NCI-H1436 treated with DMSO at 0.1 percent for 48 hours (cell line): ENCODE measurements around the gene CREB3L2.

Experiments used
- DNase-seq: peaks from one replicate; lab custom pipeline; 2025; lab: John Stamatoyannopoulos, UW

The CREB3L2 gene

DNA sequence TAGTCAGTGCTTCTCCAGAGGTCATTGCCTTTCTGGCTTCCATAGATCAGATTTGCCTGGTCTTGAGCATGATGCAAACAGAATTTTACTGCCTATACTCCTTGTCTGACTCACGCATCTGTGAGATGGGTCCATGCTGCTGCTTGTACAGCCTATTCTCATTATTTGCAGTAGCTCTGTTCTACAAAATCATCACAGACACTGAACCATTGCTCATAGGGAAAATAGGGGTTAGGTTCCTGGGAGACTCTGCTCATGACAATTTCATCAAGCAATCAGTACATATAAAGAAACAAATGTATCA, 7.4 kb upstream of the CREB3L2 start:
- no peak for DNase-seq

DNA sequence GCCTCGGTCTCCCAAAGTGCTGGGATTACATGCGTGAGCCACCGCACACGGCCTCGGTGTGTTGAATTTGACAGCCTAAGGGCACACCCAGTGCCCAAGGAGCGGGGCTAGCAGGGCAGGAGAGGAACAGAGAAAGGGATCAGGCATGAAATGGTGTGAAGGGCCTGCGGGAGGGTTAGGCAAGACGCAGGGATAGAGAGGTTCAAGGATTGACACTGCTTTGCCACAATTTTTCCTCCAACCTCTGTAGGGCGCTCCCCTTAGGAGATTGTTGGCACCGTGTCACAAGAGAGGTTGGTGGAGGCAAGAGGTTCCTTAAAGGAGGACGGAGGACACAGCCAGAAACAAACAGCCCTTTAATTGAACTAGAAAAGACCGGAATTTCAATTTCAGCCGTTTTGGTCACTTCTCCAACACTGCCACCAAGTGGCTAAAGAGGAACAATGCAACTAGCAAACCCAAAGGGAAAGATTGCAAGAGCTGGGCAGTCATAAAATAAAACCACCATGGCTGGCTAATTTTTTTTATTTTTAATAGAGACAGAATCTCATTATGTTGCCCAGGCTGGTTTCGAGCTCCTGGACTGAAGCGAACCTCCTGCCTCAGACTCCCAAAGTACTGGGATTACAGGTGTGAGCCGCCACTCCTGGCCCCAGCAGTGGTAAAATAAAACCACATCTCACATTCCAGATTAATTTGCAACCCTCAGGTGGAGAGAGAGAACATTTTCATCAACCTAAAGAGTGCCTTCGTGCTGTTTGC, 6.9 kb upstream of the CREB3L2 start:
- peak; percentile 17 for DNase-seq

DNA sequence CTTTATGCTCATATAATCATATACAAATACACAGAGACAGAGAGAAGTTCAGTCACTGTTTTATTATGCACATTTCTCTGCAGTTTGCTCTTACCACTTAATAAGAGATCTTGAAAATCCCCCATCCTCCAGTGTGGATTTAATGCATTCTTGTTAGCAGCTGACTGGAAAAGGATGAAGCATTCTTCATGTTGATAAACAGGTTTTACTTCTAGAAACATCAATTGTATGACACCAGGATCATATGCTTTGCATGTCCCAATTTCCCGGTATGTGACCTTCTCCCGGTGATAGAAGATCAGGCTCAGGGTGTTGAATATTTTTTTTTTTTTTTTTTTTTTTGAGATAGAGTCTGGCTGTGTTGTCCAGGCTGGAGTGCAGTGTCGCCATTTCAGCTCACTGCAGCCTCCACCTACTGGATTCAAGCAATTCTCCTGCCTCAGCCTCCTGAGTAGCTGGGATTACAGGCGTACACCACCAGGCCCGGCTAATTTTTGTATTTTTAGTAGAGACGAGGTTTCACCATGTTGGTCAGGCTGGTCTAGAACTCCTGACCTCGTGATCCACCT, 6.2 kb upstream of the CREB3L2 start:
- no peak for DNase-seq

DNA sequence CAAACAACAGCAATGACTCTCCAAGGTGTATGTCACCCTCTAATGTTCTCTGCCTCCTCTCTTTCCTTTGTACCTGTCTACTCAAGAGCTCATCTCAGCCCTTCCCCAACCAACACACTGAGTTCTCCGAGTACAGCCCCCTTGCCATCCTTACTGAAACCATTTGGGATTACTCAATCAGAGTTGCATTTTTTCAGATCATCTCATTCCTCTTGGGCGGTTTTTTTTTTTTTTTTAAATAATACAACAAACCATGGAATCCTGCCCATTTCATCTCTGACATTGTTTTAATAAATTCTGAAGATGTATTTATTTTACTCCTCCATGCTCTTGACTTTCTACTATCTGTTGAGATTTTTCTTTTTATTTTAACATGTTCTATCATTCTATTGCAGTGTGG, 4.2 kb upstream of the CREB3L2 start:
- DNase-seq = no peak

DNA sequence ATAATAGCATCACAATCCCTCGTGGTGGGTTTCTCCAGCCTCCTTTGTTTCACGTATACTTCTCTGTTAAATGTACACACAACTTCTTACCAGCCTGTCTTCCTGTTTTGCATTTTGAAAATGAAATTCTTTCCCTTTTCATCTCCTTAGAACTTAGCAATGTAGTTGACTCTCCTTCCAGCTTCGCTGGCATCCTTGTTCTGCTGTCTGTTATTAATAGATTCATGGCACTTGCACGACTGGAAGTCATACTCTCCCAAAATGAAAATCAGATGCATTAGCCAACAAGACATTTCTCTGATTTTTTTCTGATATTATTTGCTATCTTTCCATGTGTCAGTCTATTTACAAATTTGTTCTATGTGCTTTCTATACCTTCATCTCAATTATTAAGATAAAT, 3.0 kb upstream of the CREB3L2 start:
- DNase-seq = no peak

DNA sequence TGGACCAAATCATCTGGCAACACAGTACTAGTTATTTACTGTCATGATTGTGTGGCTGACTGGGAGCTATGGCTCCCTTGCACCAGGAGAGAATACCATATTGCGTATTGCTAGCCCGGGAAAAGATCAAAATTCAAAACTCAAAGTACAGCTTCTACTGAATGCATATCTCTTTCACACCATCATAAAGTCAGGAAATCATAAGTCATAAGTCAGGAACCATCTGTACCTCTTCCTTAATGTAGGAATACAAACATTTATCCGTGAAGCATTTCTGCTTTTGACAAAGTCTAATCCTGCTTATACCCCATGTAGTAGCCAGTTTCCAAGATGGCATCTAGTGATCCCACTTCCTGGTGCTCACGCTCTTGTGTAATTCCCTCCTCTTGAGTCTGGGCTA, 2.2 kb upstream of the CREB3L2 start:
- no peak for DNase-seq

DNA sequence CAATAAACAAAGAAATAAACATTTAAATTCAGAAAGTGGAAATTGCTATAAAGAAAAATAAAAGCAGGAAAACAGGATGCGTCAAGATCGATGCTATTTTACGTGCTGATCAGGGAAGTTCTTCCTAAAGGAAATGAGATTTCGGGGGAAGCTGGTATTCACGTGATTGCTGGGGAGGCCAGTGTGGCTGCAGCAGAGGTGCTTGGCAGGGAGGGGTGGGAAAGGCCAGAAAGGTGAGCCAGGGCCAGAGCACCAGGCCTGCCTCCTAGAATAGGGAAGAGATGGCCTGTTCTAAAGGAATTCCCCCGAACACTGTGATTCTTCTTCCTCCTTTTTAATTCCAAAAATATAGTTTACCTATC, 923 bp upstream of the CREB3L2 start:
- no peak for DNase-seq

DNA sequence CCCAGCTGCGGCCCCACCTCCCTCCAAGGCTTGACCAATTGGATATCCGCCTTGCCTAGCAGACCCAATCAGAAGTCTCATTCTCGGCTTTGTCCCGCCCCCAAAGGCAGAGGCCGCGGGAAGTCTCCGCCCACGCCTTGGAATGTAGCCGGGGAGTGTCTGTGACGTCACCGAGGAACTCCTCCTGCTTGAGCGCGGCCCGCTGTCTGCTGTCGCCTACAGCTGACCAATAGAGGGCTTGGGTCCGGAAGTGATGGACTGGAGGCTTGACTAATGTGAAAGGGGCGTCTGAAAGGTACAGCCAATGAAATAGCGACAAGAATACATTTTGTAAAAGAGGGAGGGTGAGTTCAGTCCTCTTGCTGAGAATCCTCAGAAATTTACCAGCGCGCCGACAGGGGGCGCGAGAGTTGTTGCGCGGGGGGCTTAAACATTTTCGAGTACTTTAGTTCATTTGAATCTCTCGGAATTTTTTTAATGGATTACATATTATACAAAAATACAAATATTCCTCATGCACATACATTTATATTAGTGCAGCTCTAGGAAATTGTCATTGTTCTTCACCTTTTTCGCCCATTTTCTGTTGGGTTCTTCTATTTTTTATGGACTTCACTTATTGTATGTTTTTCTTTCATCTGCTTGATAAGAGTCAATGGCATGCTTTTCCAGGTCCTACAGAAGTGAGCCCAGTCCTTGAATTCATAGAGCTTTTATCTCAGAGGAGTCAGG, 376 bp upstream of the CREB3L2 start:
- DNase-seq = peak; percentile 99

DNA sequence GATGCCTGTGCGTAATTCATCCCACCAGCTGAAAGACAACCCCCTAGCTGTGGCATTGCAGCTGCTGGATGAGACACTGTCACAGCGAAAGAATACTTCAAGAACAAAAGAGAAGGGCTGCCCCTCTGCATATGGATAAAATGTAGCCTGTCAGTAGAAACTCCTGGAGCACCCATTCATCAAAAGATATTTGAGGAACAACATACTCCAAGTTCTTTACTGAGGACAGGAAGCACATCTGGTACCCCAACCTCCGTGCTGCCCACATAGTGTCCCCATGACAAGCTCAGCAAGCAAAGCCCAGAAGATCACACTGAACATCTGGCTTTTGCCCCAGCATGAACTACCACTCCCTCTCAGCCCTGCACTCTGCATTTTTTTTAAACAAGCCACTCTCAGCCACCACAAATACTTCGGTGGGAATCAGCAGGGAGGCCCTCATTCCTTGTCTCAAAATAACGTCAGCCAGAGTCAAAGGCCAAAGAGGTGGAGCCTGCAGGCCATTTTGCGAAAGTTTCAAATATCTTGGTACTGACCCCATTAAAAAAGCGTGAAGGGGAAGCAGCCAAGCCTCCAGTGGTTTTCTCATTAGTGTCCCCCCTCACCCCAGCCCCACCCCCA, 1.7 kb downstream of the CREB3L2 start:
- no peak for DNase-seq

DNA sequence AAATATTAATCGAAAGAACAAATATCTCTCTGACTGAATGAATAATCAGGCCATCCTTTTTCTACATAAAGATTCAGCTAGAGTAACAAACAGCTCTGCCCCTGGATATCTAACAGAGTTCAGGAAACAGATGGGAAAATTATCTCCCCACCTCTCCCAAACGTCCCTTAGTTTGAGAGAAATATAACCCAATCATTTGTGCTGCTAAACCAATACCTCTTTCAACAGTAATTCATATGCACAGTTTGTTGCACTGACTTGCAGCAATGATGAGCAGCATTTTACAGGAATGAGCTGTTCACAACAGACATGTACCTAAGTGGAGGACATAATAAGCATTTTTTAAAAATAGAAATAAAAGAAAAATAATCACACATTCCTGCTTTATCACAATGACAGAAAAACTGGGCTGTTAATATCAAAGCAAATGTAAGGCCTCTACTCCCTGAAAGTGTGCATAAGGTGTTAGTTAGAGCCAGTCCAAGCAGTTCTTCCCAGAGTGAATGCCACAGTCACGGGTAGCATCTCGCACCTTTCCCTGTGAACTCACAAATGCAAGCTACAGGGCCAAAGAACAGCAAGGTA, 2.3 kb downstream of the CREB3L2 start:
- DNase-seq = no peak

DNA sequence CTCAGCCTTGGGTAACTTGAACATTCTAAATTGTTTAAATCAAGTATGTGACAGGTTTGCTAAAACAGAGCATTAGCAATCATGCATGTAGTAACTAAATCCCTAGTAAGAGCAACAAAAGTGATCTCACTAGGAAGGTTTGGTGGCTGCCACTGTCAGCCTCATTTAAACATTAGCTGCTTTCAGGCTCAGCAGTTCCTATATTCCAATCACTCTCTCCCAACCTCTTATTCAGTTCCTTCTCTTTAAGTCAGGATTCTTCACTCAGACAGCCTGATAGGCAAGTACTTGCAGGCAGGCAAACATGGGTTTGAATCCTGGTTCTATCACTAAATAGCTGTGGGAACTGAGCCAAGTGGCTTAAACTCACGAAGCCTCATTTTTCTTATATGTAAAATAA, 3.6 kb downstream of the CREB3L2 start:
- no peak for DNase-seq

DNA sequence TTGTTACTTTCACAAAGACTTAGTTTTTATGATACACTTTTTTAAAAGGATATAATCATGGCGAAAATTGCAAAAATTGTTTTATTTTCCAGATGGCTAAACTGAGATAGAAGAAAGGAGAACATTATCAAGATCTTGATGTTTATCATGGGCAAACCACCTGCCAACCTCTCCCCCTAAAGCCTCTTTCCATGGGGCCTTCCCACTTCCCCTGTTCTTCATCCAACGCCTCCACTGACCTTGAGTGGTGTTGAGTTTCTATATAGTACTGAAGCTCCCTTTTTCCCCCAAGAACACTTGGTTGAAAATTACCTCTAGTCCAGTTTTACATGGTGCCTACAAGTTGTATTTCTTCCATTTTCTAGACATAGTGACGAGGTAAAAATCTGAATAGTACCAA, 5.0 kb downstream of the CREB3L2 start:
- DNase-seq = no peak

DNA sequence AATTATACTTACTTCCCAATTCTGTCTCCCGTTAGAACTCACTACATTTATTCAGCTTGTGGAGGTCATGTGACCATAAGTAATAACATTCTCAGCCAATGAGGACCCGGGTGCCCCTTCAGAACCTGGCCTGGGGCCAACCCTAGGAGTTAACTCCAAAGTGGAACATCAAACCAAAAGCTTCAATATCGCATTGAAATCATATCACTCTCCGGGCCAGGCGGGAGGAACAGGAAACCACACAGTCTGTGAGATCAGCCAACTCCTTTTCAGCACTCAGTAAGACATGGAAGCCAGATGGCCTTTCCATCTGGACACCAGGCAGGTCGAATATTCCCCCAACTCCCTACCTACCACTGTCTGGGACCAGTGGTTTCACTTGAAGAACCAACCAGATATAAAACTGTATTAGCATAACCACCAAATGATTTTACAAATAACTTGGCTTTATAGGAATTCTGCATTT, 5.5 kb downstream of the CREB3L2 start:
- no peak for DNase-seq

DNA sequence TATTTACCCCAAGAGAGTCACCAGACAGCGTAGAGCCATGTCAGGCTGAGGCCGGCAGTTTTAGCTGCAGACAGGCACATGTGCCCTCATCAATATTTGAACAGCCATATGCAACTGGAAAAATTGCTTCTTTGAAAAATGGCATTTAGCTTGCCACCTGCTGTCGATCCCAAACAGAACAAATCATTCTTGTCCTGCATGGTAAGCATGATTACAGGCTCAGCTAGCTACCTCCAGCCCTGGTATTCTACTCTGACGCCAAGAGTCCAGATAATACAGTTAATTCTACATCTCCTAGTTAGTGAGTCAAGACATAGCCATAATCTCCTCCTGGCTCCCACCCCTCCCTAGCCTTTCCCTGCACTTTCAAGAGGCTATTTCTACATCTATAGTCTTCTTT, 7.7 kb downstream of the CREB3L2 start:
- DNase-seq = no peak

DNA sequence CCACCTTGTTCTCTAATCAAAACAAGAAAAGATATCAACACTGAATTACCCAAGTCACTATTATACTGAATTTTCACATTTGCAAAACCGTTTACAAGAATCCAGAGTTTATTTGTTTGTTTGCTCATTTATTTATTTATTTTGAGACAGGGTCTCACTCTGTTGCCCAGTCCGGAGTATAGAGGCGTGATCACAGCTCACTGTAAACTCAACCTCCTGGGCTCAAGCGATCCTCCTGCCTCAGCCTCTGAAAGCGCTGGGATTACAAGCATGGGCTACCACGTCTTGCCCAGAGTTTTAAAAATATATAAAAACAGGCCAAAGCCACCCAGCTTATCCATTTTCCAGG, 8.5 kb downstream of the CREB3L2 start:
- no peak for DNase-seq

DNA sequence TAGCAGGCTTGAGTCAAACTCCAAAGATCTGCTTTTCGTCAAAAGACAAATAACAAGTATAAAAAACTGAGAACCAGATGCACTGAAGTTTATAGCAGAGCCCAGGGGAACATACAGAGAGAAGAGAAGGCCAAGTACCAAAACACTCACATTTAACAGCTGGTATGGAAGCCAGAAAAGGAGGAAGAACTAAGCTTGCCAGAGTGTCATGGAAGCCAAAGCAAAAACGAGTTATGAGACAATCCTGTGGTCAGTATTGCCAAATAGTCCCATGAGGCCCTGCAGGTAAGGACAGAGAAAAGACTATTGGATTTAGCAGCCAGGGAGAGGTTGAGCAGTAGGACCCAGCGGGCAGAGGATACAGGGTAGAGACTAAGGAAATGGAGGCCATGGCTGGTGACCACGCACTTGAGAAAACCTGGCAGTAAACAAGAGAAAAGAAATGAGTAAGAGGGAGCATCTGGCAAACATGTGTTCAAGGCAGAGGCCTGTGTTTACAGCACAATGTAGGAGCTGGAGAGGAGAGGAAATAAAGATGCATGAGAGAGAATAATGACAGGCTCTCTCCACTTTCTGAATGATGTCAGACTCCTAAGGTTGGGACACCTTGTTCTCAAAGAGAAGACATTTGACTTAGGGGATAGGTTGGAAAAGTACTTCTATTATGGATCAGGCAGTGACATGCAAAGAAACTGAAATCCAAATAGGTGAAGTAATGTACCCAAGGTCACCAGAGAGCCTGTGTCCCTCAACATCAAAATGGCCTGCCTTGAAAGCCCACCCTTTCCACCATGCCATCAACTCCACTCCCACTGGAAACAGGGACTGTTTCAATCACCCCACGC, 9.1 kb downstream of the CREB3L2 start:
- no peak for DNase-seq

DNA sequence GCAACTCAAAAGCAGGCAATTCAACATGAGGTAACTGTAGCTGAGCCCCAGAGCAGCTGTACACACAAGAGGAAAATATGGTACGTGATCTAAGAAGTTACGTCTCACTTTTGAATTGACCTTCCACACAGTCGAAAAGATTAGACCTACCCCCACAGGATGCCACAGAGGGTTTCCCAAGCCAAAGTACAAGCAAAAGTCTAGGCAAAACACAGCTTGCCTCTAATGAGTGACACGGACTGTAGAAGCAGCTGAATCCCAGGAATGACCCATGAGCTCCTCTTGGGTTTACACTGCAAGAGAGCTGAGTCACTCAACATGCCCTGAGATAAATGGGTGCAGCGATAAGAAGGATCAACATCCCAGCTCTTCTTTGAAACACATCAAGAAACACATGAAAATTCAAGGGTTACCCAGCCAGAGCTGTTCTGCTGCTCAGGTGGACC, 9.8 kb downstream of the CREB3L2 start:
- DNase-seq = no peak

DNA sequence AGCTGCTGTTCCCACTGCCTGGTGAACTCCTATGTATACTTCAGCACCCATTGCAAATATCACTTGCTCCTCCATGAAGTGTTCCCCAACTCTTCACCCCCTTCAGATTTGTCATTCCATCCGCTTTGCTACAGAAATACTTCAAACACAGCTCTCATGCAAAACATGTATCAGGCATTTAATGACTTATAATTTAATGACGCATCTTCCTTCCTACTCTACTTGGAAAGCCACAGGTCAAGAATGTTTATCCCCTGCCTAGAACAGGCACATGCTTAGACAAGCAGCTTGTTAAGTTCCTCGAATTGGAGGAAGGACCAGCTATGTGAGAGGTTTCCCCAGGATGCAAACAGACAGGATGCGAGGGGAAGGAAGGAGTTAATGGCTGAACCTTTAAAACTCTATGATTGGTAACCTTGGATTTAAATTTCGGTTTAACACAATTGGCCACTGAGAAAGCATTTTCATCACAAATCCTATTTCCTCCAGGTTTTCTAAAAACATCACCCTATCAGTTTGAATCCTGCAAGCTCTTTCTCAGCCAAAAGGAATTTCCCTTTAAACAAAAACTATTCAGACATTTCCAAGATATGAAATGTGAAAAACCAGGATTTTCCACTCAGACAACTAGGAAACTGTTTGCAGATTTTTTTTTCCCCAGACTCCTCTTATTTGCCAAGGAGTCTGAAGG, 11.5 kb downstream of the CREB3L2 start:
- DNase-seq = no peak

DNA sequence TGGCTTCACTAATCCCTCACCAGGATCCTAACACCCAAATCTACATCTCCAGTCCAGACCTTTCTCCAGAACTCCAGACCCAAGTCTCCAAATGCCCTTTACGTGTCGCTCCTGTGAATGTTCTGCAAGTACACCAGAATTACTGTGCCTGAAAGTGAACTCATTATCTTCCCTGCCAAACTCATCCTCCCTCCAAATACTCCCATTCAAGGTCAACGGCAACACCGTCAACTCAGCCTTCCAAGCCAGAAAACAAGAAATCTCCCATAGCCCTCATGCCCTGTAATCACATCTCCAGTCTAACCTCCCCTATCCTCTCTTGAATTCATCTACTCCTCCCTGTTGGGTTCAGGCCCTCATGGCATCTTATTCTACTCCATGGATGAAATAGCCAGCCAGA, 12.3 kb downstream of the CREB3L2 start:
- DNase-seq = no peak

DNA sequence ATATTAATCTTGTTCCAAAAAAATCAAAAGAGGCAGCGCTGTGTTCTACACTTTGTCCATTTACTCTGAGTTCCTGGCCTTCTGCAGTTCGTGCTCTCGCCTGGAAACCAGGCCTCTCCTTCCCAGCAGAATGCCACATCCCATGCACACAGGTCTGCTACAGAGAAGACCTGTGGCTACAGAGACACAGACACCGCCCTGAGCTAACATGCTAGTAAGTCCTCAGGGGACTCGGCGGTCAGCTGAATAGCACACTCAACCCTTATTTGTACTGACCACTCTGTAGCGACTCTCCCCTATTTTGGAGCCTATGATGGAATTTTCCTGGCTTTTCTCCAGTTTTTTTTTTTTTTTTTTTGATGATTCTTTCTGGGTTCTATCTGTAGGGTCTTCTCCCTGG, 12.8 kb downstream of the CREB3L2 start:
- no peak for DNase-seq

DNA sequence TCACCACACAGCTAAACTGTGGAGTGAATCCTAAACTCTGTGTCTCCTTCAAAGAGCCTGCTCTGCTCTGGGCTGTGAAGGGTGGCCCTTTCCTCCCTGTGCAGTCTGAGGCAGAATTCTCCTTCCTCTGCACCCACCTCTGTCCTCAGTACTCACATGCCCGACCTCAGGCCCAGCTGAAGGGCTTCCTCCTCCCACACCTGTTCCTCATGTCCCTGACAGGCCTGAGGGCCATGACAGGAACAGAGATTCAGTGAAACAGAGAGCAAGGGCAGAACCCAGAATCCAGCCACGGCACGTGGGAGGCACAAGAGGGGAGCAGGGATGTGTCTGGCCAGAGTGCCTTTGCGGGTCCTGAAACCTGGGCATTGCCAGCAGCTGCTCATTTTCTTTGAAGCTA, 13.9 kb downstream of the CREB3L2 start:
- no peak for DNase-seq
